GM21619 (cell line): Measurements from ENCODE around the gene NIPAL3.
"Not testable (repeated sequence)": the region's sequence is repeated elsewhere in the genome, so short reads cannot be mapped to it uniquely, and the experiment has no call there.

ENCODE experiments used
- ATAC-seq: cut with Tn5 transposase; IDR thresholded peaks from one replicate; pipeline ENCODE4 v1.9.1; 2021; ENCODE audit not compliant: unreplicated experiment

Gene NIPAL3

DNA sequence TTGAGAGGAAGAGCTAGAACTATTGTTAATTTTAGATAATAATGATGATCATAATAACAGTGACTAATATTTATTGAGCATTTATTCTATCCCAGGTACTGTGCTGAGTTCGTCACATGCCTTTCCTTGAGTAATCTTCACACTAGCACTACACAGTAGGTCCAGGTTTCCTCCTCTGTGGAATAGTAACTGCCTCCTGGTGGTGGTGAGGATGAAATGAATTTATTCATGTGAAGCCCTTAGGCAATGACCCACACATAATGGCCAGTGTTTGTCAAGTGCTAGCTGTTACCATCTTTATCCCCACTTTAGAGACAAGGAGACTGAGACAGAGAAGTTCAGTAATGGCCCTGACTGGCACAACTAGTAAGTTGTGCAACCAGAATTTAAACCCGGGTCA lies 5.9 kb downstream of the NIPAL3 start:
- ATAC-seq, result no peak

- no peak for ATAC-seq
Observed at GRCh38 chr1:24424207-24424606, 8.6 kb downstream of the NIPAL3 start.

DNA sequence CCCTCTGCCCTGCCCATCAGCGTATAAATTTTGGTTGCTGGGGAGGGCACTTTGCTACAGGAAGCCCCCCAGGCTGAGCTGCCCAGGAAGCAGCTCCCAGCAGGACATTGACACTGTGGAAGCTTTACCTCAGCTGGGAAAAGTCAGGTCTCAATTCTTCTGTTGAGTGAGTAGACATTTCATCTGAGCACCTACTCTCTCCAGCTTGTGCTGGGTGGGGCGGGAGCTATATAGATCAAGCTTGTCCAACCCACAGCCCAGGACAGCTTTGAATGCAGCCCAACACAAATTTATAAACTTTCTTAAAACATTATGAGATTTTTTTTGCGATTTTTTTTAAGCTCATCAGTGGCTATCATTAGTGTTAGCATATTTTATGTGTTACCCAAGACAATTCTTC lies 9.4 kb downstream of the NIPAL3 start:
- no peak for ATAC-seq

GRCh38 chr1:24425441-24425840 lies 9.8 kb downstream of the NIPAL3 start:
- ATAC-seq, result no peak

DNA sequence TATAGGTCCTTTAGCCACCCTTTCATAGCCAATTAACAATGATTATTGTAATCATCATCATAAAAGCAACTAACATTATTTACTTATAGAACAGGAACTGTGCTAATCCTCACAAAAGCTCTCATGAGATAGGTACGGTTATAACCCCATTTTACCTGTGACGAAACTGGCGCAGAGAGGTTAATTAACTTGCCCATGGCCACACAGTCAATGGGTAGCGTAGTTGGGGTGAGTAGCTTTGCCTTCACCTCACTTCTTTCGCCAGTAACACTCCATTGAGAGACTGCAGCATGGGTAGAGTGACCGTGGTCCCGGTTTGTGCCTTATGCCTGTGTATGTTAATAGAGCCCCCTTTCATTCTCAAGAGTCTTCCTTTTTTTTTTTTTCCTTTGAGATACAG lies 10.3 kb downstream of the NIPAL3 start:
- ATAC-seq, result no peak

GRCh38 chr1:24426744-24427544 lies 11.3 kb downstream of the NIPAL3 start:
- no peak for ATAC-seq

DNA sequence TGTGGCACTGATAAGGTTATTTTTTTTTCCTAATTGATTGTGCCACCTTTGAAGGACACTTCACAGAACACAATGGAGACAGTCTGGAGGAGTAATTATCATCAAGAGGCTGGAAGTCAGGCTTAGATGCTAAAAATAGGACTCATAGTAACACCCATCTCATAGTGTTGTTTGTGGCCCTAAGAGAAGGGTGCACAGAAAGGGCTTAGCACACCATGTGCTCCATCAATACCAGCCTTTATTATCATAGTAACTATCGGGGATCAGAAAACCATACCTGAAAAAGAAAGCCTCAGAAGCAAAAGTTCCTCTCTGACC lies 11.9 kb downstream of the NIPAL3 start:
- ATAC-seq, result no peak

GRCh38 chr1:24435782-24436365 lies 20.3 kb downstream of the NIPAL3 start:
- no peak for ATAC-seq

- ATAC-seq, result no peak
Observed at GRCh38 chr1:24437631-24438396, 22.2 kb downstream of the NIPAL3 start.

GRCh38 chr1:24438423-24438901 lies 22.9 kb downstream of the NIPAL3 start:
- no peak for ATAC-seq

- ATAC-seq, result no peak
Observed at GRCh38 chr1:24440436-24440835, 24.8 kb downstream of the NIPAL3 start.

GRCh38 chr1:24441480-24441879 lies 25.9 kb downstream of the NIPAL3 start:
- no peak for ATAC-seq

DNA sequence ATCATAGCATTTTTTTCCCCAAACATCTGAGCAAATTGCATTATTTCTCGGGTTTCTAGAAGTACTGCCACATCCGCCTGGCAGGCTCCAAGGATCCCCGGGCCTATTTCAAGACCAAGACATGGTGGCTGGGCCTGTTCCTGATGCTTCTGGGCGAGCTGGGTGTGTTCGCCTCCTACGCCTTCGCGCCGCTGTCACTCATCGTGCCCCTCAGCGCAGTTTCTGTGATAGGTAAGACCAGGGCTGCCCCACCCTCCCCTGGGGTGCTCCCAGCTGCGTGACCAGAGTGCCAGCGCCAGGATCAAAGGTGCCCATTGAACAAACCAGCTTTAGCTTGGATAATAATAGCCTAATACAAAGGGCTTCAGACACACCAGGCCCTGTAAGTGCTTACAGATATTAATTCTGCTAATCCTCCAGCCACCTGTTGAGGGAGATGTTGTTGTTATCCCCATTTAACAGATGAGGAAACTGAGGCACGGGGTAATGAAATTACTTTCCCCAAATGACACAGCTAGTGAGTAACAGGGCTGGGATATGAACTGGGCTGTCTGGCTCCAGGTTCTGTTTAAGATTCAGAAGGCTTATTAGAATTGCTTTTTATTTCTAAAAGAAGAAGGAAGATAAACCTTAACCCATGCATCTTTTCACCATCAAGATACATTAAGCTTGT lies 26.5 kb downstream of the NIPAL3 start:
- no peak for ATAC-seq

GRCh38 chr1:24442764-24443163 lies 27.2 kb downstream of the NIPAL3 start:
- no peak for ATAC-seq

DNA sequence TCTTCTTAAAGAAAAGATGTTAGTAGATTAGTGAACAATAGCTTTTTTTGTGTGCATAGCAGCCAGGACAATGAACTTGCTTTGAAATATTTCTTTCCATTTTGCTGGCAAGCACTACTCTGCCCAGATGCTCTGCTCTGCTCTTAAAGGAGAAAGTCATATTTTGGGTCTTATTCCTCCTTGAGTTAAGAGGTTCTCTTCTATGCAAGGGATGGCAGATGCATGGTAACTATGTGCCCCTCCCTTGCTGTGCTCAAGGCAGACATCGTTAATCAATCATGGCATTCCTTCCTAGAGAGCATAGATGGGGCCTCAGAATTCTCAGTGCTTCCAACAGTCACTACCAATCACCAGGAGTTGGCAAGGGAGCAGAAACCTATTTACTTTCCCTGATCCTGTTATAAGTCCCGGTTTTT lies 27.6 kb downstream of the NIPAL3 start:
- no peak for ATAC-seq

- not testable (repeated sequence) for ATAC-seq
Observed at GRCh38 chr1:24446446-24446845, 30.8 kb downstream of the NIPAL3 start.

DNA sequence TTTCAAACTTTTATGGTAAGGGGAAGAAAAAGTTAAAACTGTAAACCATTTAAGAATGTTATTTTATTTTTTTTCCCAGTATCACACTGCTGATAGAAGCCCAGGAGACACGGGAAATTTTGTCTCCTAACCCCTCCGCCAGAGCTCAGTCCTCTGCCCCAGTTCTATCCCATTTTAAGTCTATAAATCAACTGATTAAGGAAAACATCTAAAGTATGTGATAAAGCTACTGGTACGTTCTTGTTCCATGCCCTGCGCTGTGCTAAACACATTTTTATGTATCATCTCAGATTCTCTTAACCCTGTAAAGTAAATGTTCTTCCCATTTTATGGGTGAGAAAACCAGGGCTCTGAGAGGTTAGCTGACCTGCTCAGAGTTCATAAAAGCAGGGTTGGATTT lies 34.7 kb downstream of the NIPAL3 start:
- no peak for ATAC-seq

GRCh38 chr1:24450857-24451397 lies 35.3 kb downstream of the NIPAL3 start:
- no peak for ATAC-seq

DNA sequence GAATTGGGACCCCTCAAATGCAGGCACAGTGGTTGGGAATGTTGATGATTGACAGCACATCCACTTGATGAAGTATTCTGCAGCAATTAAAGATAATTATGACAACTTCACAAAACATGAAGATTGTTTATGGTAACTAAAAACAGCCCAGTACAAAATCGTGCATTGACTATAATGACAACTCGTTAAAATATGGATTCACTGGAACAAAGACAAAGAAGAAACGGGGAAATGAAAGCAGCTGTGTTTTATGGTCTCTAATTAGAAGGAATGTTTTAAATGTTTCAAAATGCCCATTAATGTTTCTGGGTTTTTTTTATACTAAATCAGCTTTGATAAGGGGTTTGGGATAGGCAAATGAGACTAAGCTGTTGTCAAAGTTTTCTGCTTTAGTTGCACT lies 36.1 kb downstream of the NIPAL3 start:
- ATAC-seq, result no peak

GRCh38 chr1:24452922-24453485 lies 37.4 kb downstream of the NIPAL3 start:
- ATAC-seq, result no peak

- ATAC-seq, result no peak
Observed at GRCh38 chr1:24454673-24455072, 39.1 kb downstream of the NIPAL3 start.
